ENCODE results near the gene NPSR1. TPM values are rescaled to one million over a fixed set of nuclear protein-coding genes. Genes with fewer than 3 reads are reported as not detected.

NPSR1 gene
- total RNA-seq, 1 experiment from 2014 or later, result not detected

DNA sequence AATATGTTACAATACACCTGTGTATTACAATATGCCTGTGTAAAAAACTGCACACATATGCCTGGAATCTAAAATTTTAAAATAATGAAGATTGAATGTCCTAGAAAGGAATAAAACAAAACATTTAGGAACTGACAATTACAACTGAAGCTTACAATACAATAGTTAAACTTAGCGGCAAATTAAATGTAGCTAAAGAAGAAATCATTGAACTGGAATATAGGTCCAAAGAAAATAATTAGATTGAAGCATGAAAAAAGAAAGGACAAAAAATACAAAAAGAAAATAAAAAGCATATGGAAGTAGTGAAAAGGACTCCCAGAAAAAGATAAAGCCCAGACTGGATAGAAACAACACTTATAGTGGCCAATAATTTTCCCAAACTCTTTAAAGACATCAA is 38.4 kb downstream of the NPSR1 start:
- peaks cover 18 to 36% (median 20%) of the 10 kb centered on the region in 3 experiments for H3K36me3 Mint-ChIP-seq (ENCODE audit: insufficient read depth in 1 of 3, low read depth in 3 of 3)
- DNase-seq, result no peak

More for the DNA sequence above, 38.4 kb downstream of the NPSR1 start:
- no peak overlapping the region for H3T11ph ChIP-seq (ENCODE audit: low read length)
- no peak overlapping the region for H3K23ac ChIP-seq (ENCODE audit: insufficient read length, low read depth, low read length)
- H3K14ac ChIP-seq (ENCODE audit: insufficient read depth, low read length), result no peak overlapping the region
- H3K9me3 ChIP-seq (ENCODE audit: control insufficient read depth, low read depth, low read length), result no peaks in the 10 kb centered on the region
- H3K27me3 ChIP-seq (ENCODE audit: insufficient read depth, low read length), result no peaks in the 10 kb centered on the region
- Mint-ChIP-seq H3K4me3 (no peak overlapping the region), H3K4me1 (no peaks in the 10 kb centered on the region), H3K27me3 (ENCODE audit: low read depth) (no peaks in the 10 kb centered on the region), H3K27ac (no peak overlapping the region), H3K9me3 (peaks cover 40 to 49% of the 10 kb centered on the region in 2 experiments)
- H4K91ac ChIP-seq (ENCODE audit: insufficient read length, low read depth, low read length), result no peak overlapping the region
- H3K4ac ChIP-seq (ENCODE audit: low read depth, low read length), result no peak overlapping the region
- no peak overlapping the region for H3K18ac ChIP-seq (ENCODE audit: insufficient read length, low read depth, low read length)
- H3K27ac ChIP-seq (ENCODE audit: insufficient read length, low read depth, low read length), result no peak overlapping the region
- no peak overlapping the region for H3K9ac ChIP-seq (ENCODE audit: extremely low read depth, insufficient read length, low read length)
- TF ChIP-seq, protein P1, sequence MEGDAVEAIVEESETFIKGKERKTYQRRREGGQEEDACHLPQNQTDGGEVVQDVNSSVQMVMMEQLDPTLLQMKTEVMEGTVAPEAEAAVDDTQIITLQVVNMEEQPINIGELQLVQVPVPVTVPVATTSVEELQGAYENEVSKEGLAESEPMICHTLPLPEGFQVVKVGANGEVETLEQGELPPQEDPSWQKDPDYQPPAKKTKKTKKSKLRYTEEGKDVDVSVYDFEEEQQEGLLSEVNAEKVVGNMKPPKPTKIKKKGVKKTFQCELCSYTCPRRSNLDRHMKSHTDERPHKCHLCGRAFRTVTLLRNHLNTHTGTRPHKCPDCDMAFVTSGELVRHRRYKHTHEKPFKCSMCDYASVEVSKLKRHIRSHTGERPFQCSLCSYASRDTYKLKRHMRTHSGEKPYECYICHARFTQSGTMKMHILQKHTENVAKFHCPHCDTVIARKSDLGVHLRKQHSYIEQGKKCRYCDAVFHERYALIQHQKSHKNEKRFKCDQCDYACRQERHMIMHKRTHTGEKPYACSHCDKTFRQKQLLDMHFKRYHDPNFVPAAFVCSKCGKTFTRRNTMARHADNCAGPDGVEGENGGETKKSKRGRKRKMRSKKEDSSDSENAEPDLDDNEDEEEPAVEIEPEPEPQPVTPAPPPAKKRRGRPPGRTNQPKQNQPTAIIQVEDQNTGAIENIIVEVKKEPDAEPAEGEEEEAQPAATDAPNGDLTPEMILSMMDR (conservative IDR thresholded peaks at IDR 0.05), result no peak
- H2BK12ac ChIP-seq (ENCODE audit: insufficient read length, low read depth, low read length), result no peak overlapping the region
- no peak overlapping the region for H2BK15ac ChIP-seq (ENCODE audit: low read depth, low read length)
- no peak overlapping the region for H4K8ac ChIP-seq (replicated peaks; ENCODE audit: insufficient read length, low read depth, low read length)
- H2BK5ac ChIP-seq (ENCODE audit: insufficient read length, low read length), result no peak overlapping the region
- H2AFZ ChIP-seq (ENCODE audit: low read length), result no peak overlapping the region
- H4K5ac ChIP-seq (ENCODE audit: insufficient read length, low read depth, low read length), result no peak overlapping the region
- WGBS (ENCODE audit: extremely low coverage, insufficient read length, low lambda C conversion rate), result no CpG with 5 or more reads among the region's 1 CpG
- no peaks in the 10 kb centered on the region for H3K23me2 ChIP-seq (ENCODE audit: insufficient read length, low read depth, low read length, poor library complexity, severe bottlenecking)
- H4K20me1 ChIP-seq (ENCODE audit: control insufficient read depth, insufficient read depth, insufficient read length), result no peaks in the 10 kb centered on the region
- H2BK20ac ChIP-seq (ENCODE audit: low read depth, low read length, poor library complexity, severe bottlenecking), result no peak overlapping the region
- no peak overlapping the region for H3K56ac ChIP-seq (ENCODE audit: insufficient read length, low read depth, low read length)
- H3K79me1 ChIP-seq (ENCODE audit: insufficient read depth, low read depth, low read length, poor library complexity, severe bottlenecking), result no peaks in the 10 kb centered on the region
- no peak overlapping the region for H2BK120ac ChIP-seq (ENCODE audit: low read depth, low read length, poor library complexity, severe bottlenecking)
- H3K4me2 ChIP-seq (ENCODE audit: insufficient read depth, insufficient read length, low read length), result no peak overlapping the region
- no peaks in the 10 kb centered on the region for H3K79me2 ChIP-seq (ENCODE audit: insufficient read depth, low read length)
- H3K4me1 ChIP-seq (ENCODE audit: insufficient read depth, low read length), result no peaks in the 10 kb centered on the region
- no peak overlapping the region for H2AK5ac ChIP-seq (ENCODE audit: insufficient read length, low read length)
